22Rv1 (cell line): ENCODE results near the gene DGKI.

Source experiments
- CTCF ChIP-seq: fragments of 450-650 bp; IDR thresholded peaks from 2 replicates; pipeline ENCODE4 v1.5.1; 2017; ENCODE audit warnings: mild to moderate bottlenecking
- ZFX ChIP-seq: fragments of 450-650 bp; IDR thresholded peaks from 2 replicates; pipeline ENCODE4 v1.6.1; 2017; ENCODE audit warnings: antibody characterized with exemption, borderline replicate concordance

- no peak for TF ChIP-seq CTCF
- no peak for TF ChIP-seq ZFX
Measured at GRCh38 chr7:137527634-137528033, 319.1 kb downstream of the DGKI start.
